DMS153 treated with DMSO at 0.1 percent for 48 hours (cell line): ENCODE data around the gene ZNF382.

ENCODE experiments used
- DNase-seq: peaks from one replicate; lab custom pipeline; 2025; ENCODE audit not compliant: unreplicated experiment; lab: John Stamatoyannopoulos, UW

ZNF382 gene

DNA sequence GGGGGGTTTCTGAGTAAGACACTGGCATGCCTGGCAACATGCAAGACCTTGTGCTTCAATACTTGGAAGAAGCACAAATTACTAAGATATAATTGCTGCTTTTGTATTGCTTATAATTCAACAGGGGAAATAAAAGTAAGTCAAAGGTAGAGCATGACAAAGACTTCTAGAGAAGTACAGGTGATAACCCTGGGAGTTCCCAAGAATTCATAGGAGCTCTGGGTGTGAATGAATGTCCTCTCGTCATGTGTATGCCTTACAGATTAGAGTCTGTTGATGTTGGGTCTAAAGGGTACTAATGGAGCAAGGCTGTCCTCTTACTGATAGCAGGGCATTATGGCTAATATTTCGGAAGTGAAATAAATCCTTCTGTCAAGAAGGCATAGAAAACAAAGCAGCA is 69.1 kb downstream of the ZNF382 start:
- DNase-seq, result no peak

DNA sequence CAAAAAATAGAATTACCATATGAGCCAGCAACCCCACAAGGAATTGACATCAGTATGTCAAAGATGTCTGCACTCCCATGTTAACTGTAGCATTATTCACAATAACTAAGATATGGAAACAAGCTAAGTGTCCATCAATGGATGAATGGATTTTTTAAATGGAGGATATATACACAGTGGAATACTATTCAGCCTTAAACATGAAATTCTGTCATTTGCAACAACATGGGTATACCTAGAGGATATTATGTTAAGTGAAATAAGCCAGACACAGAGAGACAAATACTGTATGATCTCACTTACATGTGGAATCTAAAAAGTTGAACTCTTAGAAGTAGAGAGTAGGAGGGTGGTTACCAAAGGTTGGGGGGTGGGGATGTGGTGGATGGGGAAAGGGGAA is 74.3 kb downstream of the ZNF382 start:
- DNase-seq, result no peak
